Loucy (cell line): ENCODE results near the gene RIPOR3.

Experiments
- EZH2phosphoT487 ChIP-seq: fragments of 200-600 bp; IDR thresholded peaks from 2 replicates; pipeline ENCODE4 v1.6.1; 2018; ENCODE audit warnings: antibody characterized with exemption, mild to moderate bottlenecking, moderate library complexity, borderline replicate concordance
- TF ChIP-seq, protein P1 (sequence below): fragments of 200-600 bp; sonication (generic); conservative IDR thresholded peaks from 2 replicates; pipeline ENCODE4 v1.5.1; 2014; ENCODE audit warnings: mild to moderate bottlenecking, antibody characterized with exemption, low read length

GRCh38 chr20:50545126-50545525 is 146.2 kb downstream of the RIPOR3 start:
- TF ChIP-seq, protein P1, sequence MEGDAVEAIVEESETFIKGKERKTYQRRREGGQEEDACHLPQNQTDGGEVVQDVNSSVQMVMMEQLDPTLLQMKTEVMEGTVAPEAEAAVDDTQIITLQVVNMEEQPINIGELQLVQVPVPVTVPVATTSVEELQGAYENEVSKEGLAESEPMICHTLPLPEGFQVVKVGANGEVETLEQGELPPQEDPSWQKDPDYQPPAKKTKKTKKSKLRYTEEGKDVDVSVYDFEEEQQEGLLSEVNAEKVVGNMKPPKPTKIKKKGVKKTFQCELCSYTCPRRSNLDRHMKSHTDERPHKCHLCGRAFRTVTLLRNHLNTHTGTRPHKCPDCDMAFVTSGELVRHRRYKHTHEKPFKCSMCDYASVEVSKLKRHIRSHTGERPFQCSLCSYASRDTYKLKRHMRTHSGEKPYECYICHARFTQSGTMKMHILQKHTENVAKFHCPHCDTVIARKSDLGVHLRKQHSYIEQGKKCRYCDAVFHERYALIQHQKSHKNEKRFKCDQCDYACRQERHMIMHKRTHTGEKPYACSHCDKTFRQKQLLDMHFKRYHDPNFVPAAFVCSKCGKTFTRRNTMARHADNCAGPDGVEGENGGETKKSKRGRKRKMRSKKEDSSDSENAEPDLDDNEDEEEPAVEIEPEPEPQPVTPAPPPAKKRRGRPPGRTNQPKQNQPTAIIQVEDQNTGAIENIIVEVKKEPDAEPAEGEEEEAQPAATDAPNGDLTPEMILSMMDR, result no peak
- no peak for TF ChIP-seq EZH2phosphoT487
